Liver (tissue), 9 donors: ENCODE results near the gene PSMB11. TPM values are rescaled to one million over a fixed set of nuclear protein-coding genes. Genes with fewer than 3 reads are reported as not detected.

Experiments
- DNase-seq: peaks from one replicate; pipeline ENCODE4 v3.0.0-alpha.2; 2017; ENCODE audit warnings: low spot score
- H3K27ac ChIP-seq, 2 donors: one replicate each; pipeline ENCODE4 v1.7.0; 2013; ENCODE audit warnings: inconsistent platforms in 2 of 2, low read length in 2 of 2, control low read depth in 1 of 2, low read depth in 1 of 2, mild to moderate bottlenecking in 1 of 2
- H3K27me3 ChIP-seq, 4 donors: one replicate each; pipeline versions ENCODE4 v1.6.1 to v1.7.0; 2013; ENCODE audit warnings: low read length in 3 of 4, inconsistent platforms in 1 of 4, mild to moderate bottlenecking in 1 of 4, moderate library complexity in 1 of 4; ENCODE audit not compliant: control insufficient read depth in 4 of 4, insufficient read depth in 4 of 4
- H3K36me3 ChIP-seq, 4 donors: one replicate each; pipeline versions ENCODE4 v1.6.1 to v1.7.0; 2013; ENCODE audit warnings: low read length in 3 of 4, mild to moderate bottlenecking in 3 of 4, low read depth in 1 of 4, moderate library complexity in 1 of 4; ENCODE audit not compliant: control insufficient read depth in 4 of 4, insufficient read depth in 3 of 4
- H3K4me1 ChIP-seq, 4 donors: one replicate each; pipeline versions ENCODE4 v1.6.1 to v1.7.0; 2013; ENCODE audit warnings: low read length in 3 of 4, mild to moderate bottlenecking in 3 of 4, moderate library complexity in 1 of 4; ENCODE audit not compliant: control insufficient read depth in 4 of 4, insufficient read depth in 4 of 4
- H3K4me3 ChIP-seq, 3 donors: one replicate each; pipeline versions ENCODE4 v1.6.1 to v1.7.0; 2013; ENCODE audit warnings: low read length in 3 of 3, control low read depth in 1 of 3, low read depth in 1 of 3, mild to moderate bottlenecking in 1 of 3
- H3K9ac ChIP-seq, 2 donors: one replicate each; pipeline ENCODE4 v1.7.0; 2013; ENCODE audit warnings: low read length in 2 of 2, mild to moderate bottlenecking in 2 of 2, moderate library complexity in 2 of 2, control low read depth in 1 of 2, low read depth in 1 of 2
- H3K9me3 ChIP-seq, 4 donors: one replicate each; pipeline versions ENCODE4 v1.6.1 to v1.7.0; 2013; ENCODE audit warnings: low read length in 3 of 4; ENCODE audit not compliant: control insufficient read depth in 4 of 4
- EGR1 ChIP-seq, 2 donors: IDR thresholded peaks; 2 replicates each; pipeline ENCODE4 v1.6.1; 2016 to 2018; ENCODE audit warnings: antibody characterized with exemption in 2 of 2, low read depth in 2 of 2
- FOXA1 ChIP-seq: IDR thresholded peaks from 2 replicates; pipeline ENCODE4 v1.6.1; 2016; ENCODE audit warnings: antibody characterized with exemption
- FOXA2 ChIP-seq: IDR thresholded peaks from 2 replicates; pipeline ENCODE4 v1.6.1; 2016; ENCODE audit warnings: antibody characterized with exemption
- GABPA ChIP-seq, 2 donors: IDR thresholded peaks in 1 of 2; conservative IDR thresholded peaks in 1 of 2; 2 replicates each; pipeline ENCODE4 v1.6.1; 2016; ENCODE audit warnings: antibody characterized with exemption in 2 of 2, mild to moderate bottlenecking in 1 of 2, moderate library complexity in 1 of 2
- HNF4G ChIP-seq: IDR thresholded peaks from 2 replicates; pipeline ENCODE4 v1.6.1; 2016; ENCODE audit warnings: antibody characterized with exemption
- MAX ChIP-seq: IDR thresholded peaks from 2 replicates; pipeline ENCODE4 v1.6.1; 2016; ENCODE audit warnings: antibody characterized with exemption
- RAD21 ChIP-seq, 2 donors: IDR thresholded peaks; 2 replicates each; pipeline ENCODE4 v1.6.1; 2016; ENCODE audit warnings: antibody characterized with exemption in 2 of 2, mild to moderate bottlenecking in 2 of 2
- REST ChIP-seq: IDR thresholded peaks from 2 replicates; pipeline ENCODE4 v1.6.1; 2016; ENCODE audit warnings: antibody characterized with exemption, mild to moderate bottlenecking
- RXRA ChIP-seq, 2 donors: IDR thresholded peaks; 2 replicates each; pipeline ENCODE4 v1.6.1; 2017 to 2018; ENCODE audit warnings: antibody characterized with exemption in 2 of 2, mild to moderate bottlenecking in 1 of 2
- SP1 ChIP-seq: IDR thresholded peaks from 2 replicates; pipeline ENCODE4 v1.6.1; 2018; ENCODE audit warnings: antibody characterized with exemption, mild to moderate bottlenecking
- TAF1 ChIP-seq: conservative IDR thresholded peaks from 2 replicates; pipeline ENCODE4 v1.6.1; 2016; ENCODE audit warnings: antibody characterized with exemption, mild to moderate bottlenecking
- YY1 ChIP-seq: IDR thresholded peaks from 2 replicates; pipeline ENCODE4 v1.6.1; 2016; ENCODE audit warnings: antibody characterized with exemption, mild to moderate bottlenecking
- ZBTB33 ChIP-seq: IDR thresholded peaks from 2 replicates; pipeline ENCODE4 v1.6.1; 2016; ENCODE audit warnings: antibody characterized with exemption
- WGBS: extraction: QIAGEN DNeasy Blood & Tissue Kit; methylation state at CpG from one replicate; pipeline ENCODE4 v1.1.7; 2013; 5-methylcytosine and 5-hydroxymethylcytosine counted together
- polyA plus RNA-seq, 2 donors: library from polyadenylated mRNA; stranded (reverse) in 1 of 2; unstranded in 1 of 2; fragments of 200-250 nt in 1 of 2; fragments of >200 nt in 1 of 2; fragmentation: Nextera tagmentation in 1 of 2; extraction: Ambion mirVana in 1 of 2; gene quantifications; one replicate each; pipeline versions ENCODE4 v1.2.1 to v1.2.3, GENCODE V29; 2013 to 2015
- total RNA-seq, 2 donors: library from RNA; depleted of rRNA; stranded (reverse); fragments of >200 nt; gene quantifications; one replicate each; pipeline ENCODE4 v1.2.3, GENCODE V29; 2014
- donor health status: healthy.
- donor health status: healthy.
- donor health status: healthy.
- donor health status: healthy.
- donor health status: healthy.

The PSMB11 gene
- total and polyA plus RNA-seq, 4 donors, result not detected

- no peak for TF ChIP-seq REST
- no peak for TF ChIP-seq HNF4G
Measured at GRCh38 chr14:22995889-22996625, 46.0 kb upstream of the PSMB11 start (continued).

DNA sequence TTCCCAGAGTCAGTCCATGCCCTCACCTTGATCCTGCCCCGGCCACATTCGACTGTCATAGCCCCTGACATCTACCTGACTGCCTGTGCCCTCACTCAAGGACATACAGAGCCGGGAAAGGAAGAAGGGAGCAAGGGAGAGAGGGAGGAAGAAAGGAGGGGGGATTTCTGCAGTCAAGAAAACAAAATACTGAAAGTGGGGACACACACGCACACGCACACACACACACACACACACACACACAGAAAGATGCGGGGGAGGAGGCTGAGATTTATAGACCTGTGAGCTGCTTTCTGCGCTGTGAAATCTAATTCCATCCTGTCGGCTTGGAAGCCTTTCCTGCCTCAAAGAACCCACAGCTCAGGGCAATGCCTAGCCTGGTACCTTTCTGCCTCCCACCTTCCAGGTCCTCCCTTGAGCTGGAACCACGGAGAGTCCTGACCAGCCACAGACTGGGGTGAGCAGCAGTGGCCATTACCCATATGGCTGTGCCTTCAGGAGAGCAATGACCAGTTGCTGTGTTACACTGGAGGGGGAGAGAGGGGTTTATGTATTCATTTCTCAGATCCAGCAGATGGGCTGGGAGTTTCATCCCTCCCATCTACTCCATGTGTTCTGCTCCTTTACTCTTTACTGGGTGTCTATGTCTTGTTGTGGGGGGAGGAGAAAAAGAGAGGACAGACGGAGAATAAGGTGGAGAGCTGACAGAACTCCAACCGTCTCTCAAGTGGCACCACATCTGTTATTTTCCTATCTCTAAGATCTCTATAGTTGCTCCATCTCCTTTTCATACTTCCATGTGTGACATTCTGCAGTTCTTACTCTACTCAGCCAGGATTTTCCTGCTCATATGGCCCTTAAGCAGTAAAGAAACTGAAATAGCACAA lies 45.0 kb upstream of the PSMB11 start:
- H3K27me3 ChIP-seq, result no peaks in the 10 kb centered on the region
- H3K27ac ChIP-seq, result no peak overlapping the region
- no peak for TF ChIP-seq FOXA2
- TF ChIP-seq GABPA (IDR thresholded peaks at IDR 0.05 in 1 of 2, conservative IDR thresholded peaks at IDR 0.05 in 1 of 2), result no peak
- no peak for TF ChIP-seq HNF4G
- TF ChIP-seq REST, result no peak
- no peaks in the 10 kb centered on the region for H3K9me3 ChIP-seq
- no peak overlapping the region for H3K9ac ChIP-seq
- no peaks in the 10 kb centered on the region for H3K4me1 ChIP-seq
- H3K4me3 ChIP-seq, result no peak overlapping the region
- peaks cover 0 to 4% (median 2%) of the 10 kb centered on the region in 4 donors for H3K36me3 ChIP-seq
- WGBS, result 83% methylated on average over 11 of the region's 11 CpGs
- DNase-seq, result no peak

- Histone ChIP-seq H3K9ac (no peak overlapping the region), H3K4me1 (no peaks in the 10 kb centered on the region), H3K36me3 (peaks cover 0 to 4% (median 2%) of the 10 kb centered on the region in 4 donors), H3K27ac (no peak overlapping the region), H3K27me3 (no peaks in the 10 kb centered on the region), H3K9me3 (no peaks in the 10 kb centered on the region), H3K4me3 (no peak overlapping the region)
- no peak for DNase-seq
- WGBS, result 77% methylated on average over 9 of the region's 9 CpGs
- TF ChIP-seq FOXA1, result no peak
- TF ChIP-seq EGR1 (IDR thresholded peaks at IDR 0.05; ENCODE audit: low read depth in 2 of 2), result no peak
- TF ChIP-seq REST, result no peak
- TF ChIP-seq TAF1, result no peak
- no peak for TF ChIP-seq ZBTB33
- no peak for TF ChIP-seq RXRA (IDR thresholded peaks at IDR 0.05)
- no peak for TF ChIP-seq MAX
- TF ChIP-seq RAD21 (IDR thresholded peaks at IDR 0.05), result no peak
- no peak for TF ChIP-seq SP1
- no peak for TF ChIP-seq YY1
Measured at GRCh38 chr14:22997676-22998323, 44.2 kb upstream of the PSMB11 start.
